HepG2 (cell line): ENCODE measurements around the gene EID1.

Experiments used
- CBX1 ChIP-seq: IDR thresholded peaks from one replicate; pipeline ENCODE4 v1.6.1; 2016; ENCODE audit warnings: antibody characterized with exemption, low read depth
- POLR2A ChIP-seq, 2 experiments: IDR thresholded peaks; 2 replicates each; pipeline ENCODE4 v1.6.1; 2011; ENCODE audit warnings: low read depth in 2 of 2, low read length in 2 of 2, mild to moderate bottlenecking in 1 of 2, moderate library complexity in 1 of 2; ENCODE audit not compliant: insufficient read depth in 1 of 2
- RFX5 ChIP-seq: IDR thresholded peaks from 2 replicates; pipeline ENCODE4 v1.6.1; 2011; ENCODE audit warnings: low read depth, low read length, improper control_type of control experiment
- TBL1XR1 ChIP-seq: fragments of 150-350 bp; IDR thresholded peaks from 2 replicates; pipeline ENCODE4 v1.6.1; 2014; ENCODE audit warnings: borderline replicate concordance, low read length; ENCODE audit not compliant: partially characterized antibody
- ZNF639 ChIP-seq: conservative IDR thresholded peaks from 2 replicates; pipeline ENCODE4 v1.6.1; 2018; ENCODE audit warnings: missing genetic modification reagents

DNA sequence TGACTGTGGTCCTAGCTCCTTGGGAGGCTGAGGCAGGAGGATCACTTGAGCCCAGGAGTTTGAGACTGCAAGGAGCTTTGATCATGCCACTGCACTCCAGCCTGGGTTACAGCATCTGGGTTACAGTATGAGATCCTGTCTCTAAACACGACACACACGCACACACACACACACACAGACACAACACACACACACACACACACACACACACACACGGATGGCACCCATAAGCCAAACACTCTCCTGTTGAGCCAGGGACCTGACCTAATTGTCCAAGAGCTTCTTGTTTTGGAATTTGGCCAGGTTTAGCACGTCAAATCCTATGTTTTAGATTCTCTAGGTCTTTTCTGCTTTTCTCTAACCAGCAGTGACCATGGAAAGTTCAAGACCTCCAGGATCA, 26.8 kb downstream of the EID1 start:
- TF ChIP-seq CBX1 (no peak), RFX5 (no peak), ZNF639 (CRISPR knock-in tag) (no peak), TBL1XR1 (no peak), POLR2A (IDR thresholded peaks at IDR 0.05; ENCODE audit: insufficient read depth in 1 of 2, low read depth in 2 of 2, low read length in 2 of 2) (no peak)
